Heart left ventricle (tissue), 13 donors: Measurements from ENCODE around the gene PRR16.

Source experiments
- POLR2A ChIP-seq, 2 donors: fragments of 450-650 bp; IDR thresholded peaks; one replicate each; pipeline ENCODE4 v1.6.1; 2017; ENCODE audit warnings: antibody characterized with exemption in 2 of 2, mild to moderate bottlenecking in 2 of 2, moderate library complexity in 2 of 2
- TF ChIP-seq, protein P1 (sequence below), 12 donors: fragments of 200-600 bp; sonication (generic) in 4 of 12; IDR thresholded peaks; one replicate each; pipeline versions ENCODE4 v1.5.0 to v1.8.0; 2018 to 2022; ENCODE audit warnings: antibody characterized with exemption in 12 of 12, mild to moderate bottlenecking in 5 of 12
- donor health status: ischemic (EF 13 %, LVEDD 7.1; RV severe dilation, severe dysfunction).
- donor health status: DM: no; HTN: yes; CAD: no.
- donor health status: DM: no; HTN: no; CAD: no.
- donor health status: ischemic (EF 25% LVEDD 6.9; RV normal size, moderate dysfunction).
- donor health status: ischemic (EF 25% LVEDD 5.7; RV mildly dilated, moderate dysfunction).
- donor health status: ischemic (EF 35%, LVEDD 5.7; RV mildly dilated, moderate dysfunction).
- donor health status: nonischemic (EF 11% LVEDD 7.7; RV severe dilation, severe dysfunction).
- donor health status: DM: yes; HTN: yes; CAD: no.
- donor health status: PGD.
- donor health status: ischemic (EF 29% LVEDD 5.4; RV normal size, mild dysfunction).
- donor health status: nonischemic (EF 23%, LVEDD 6.1; RV moderate dilation, normal function).

DNA sequence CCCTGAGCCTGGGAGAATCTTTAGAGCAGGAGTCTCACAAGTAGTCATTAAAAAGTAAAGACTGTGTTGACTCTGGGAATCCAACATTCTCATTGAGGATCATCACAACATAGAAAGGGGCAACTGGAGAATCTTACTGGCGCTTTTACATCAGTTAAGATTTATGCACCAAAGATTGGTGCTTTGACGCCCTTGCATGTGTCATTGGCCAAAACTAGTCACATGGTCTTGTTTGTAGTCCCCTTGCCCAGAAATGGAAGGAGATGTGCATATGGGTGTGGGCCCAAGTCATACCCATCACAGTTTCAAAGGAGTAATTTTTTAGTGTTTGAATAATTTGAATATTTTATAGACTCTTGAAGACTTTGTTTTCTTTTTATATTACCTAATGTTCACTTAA lies 228.2 kb downstream of the PRR16 start:
- TF ChIP-seq, protein P1, sequence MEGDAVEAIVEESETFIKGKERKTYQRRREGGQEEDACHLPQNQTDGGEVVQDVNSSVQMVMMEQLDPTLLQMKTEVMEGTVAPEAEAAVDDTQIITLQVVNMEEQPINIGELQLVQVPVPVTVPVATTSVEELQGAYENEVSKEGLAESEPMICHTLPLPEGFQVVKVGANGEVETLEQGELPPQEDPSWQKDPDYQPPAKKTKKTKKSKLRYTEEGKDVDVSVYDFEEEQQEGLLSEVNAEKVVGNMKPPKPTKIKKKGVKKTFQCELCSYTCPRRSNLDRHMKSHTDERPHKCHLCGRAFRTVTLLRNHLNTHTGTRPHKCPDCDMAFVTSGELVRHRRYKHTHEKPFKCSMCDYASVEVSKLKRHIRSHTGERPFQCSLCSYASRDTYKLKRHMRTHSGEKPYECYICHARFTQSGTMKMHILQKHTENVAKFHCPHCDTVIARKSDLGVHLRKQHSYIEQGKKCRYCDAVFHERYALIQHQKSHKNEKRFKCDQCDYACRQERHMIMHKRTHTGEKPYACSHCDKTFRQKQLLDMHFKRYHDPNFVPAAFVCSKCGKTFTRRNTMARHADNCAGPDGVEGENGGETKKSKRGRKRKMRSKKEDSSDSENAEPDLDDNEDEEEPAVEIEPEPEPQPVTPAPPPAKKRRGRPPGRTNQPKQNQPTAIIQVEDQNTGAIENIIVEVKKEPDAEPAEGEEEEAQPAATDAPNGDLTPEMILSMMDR (IDR thresholded peaks at IDR 0.05) = no peak
- TF ChIP-seq POLR2A (IDR thresholded peaks at IDR 0.05) = no peak
